HepG2 (cell line): ENCODE data around the gene DEDD2. TPM values are rescaled to one million over a fixed set of nuclear protein-coding genes. Genes with fewer than 3 reads are reported as not detected.

Experiments
- ATAC-seq: fragments of 200-7000 bp; cut with Tn5 transposase; 3 replicates; pipeline ENCODE4 v1.9.1; 2020; ENCODE audit warnings: mild to moderate bottlenecking, moderate library complexity
- BruUV-seq: library from RNA; stranded (reverse); fragments of 400-500 nt; replicated peaks from 2 replicates; lab custom pipeline; 2021; lab: Mats Ljungman, UMichigan
- CTCF ChIA-PET: fragments of 300-600 bp; formaldehyde crosslinking; extraction: SDS; loops from one replicate; lab custom pipeline; 2021; ENCODE audit warnings: low total read pairs, inconsistent platforms, low intra/inter-chr PET ratio; lab: Yijun Ruan, JAX
- POLR2A ChIA-PET: fragments of 350-600 bp; sonication (Branson Sonifier 250); formaldehyde crosslinking; loops from one replicate; lab custom pipeline; 2020; ENCODE audit warnings: antibody characterized with exemption, inconsistent platforms; lab: Yijun Ruan, JAX
- DNase-seq: peaks from one replicate; pipeline ENCODE4 v3.0.0-alpha.2; 2015; ENCODE audit warnings: low spot score
- FAIRE-seq: peaks from 3 replicates; lab custom pipeline; 2011; peaks lifted over from hg19 to GRCh38; lab: Jason Lieb, UNC
- H2AFZ ChIP-seq: one replicate; pipeline ENCODE4 v1.6.1; 2011; ENCODE audit warnings: low read length, inconsistent platforms
- H3K27ac ChIP-seq: fragments of 300-600 bp; 3 replicates; pipeline ENCODE4 v1.8.0; 2011; ENCODE audit warnings: mixed run types, mild to moderate bottlenecking, mixed read lengths, low read length, inconsistent platforms; ENCODE audit not compliant: insufficient read depth; ENCODE audit errors: extremely low read length
- H3K27me3 ChIP-seq, 2 experiments: fragments of 200-600 bp in 1 of 2; 2 replicates in 1 of 2; 3 replicates in 1 of 2; pipeline versions ENCODE4 v1.6.0 to v1.8.0; 2011; ENCODE audit warnings: low read length in 2 of 2, mild to moderate bottlenecking in 2 of 2, moderate library complexity in 2 of 2, inconsistent platforms in 1 of 2; ENCODE audit not compliant: insufficient read depth in 2 of 2, control insufficient read depth in 1 of 2
- H3K36me3 ChIP-seq, 2 experiments: fragments of 200-600 bp in 1 of 2; replicated peaks in 1 of 2; 2 replicates in 1 of 2; 3 replicates in 1 of 2; pipeline versions ENCODE4 v1.5.1 to v1.8.0; 2011; ENCODE audit warnings: low read length in 2 of 2, inconsistent platforms in 1 of 2; ENCODE audit not compliant: insufficient read depth in 2 of 2, control insufficient read depth in 1 of 2
- H3K4me1 ChIP-seq: 2 replicates; pipeline ENCODE4 v1.5.1; 2012; ENCODE audit warnings: low read length, inconsistent platforms; ENCODE audit not compliant: insufficient read depth
- H3K4me2 ChIP-seq: 2 replicates; pipeline ENCODE4 v1.6.0; 2011; ENCODE audit warnings: low read depth, low read length, inconsistent platforms
- H3K4me3 ChIP-seq, 3 experiments: fragments of 200-600 bp in 1 of 3; sonication (generic), shearing (Covaris generic) in 1 of 3; replicated peaks in 1 of 3; 2 replicates each; pipeline ENCODE4 v1.5.1; 2011 to 2016; ENCODE audit warnings: low read length in 3 of 3, inconsistent platforms in 2 of 3, low read depth in 2 of 3, mild to moderate bottlenecking in 2 of 3, control low read depth in 1 of 3, mixed read lengths in 1 of 3; ENCODE audit not compliant: insufficient read depth in 1 of 3
- H3K79me2 ChIP-seq: one replicate; pipeline ENCODE4 v1.6.1; 2011; ENCODE audit warnings: low read length, inconsistent platforms; ENCODE audit not compliant: insufficient read depth
- H3K9ac ChIP-seq: 2 replicates; pipeline ENCODE4 v1.6.0; 2011; ENCODE audit warnings: mild to moderate bottlenecking, low read depth, low read length, inconsistent platforms; ENCODE audit not compliant: insufficient read depth
- H3K9me3 ChIP-seq: 2 replicates; pipeline ENCODE4 v1.5.1; 2012; ENCODE audit warnings: mild to moderate bottlenecking, low read length
- H4K20me1 ChIP-seq: 2 replicates; pipeline ENCODE4 v1.6.0; 2011; ENCODE audit warnings: inconsistent platforms, mild to moderate bottlenecking, low read length, moderate library complexity; ENCODE audit not compliant: insufficient read depth
- HDAC2 ChIP-seq: sonication (generic); formaldehyde crosslinking; IDR thresholded peaks from 2 replicates; pipeline ENCODE4 v1.4.0; 2020; ENCODE audit warnings: missing genetic modification reagents
- SNAPC4 ChIP-seq: sonication (generic); formaldehyde crosslinking; IDR thresholded peaks from 2 replicates; pipeline ENCODE4 v1.4.0; 2020; ENCODE audit warnings: mild to moderate bottlenecking, missing genetic modification reagents
- ZNF891 ChIP-seq: sonication (generic); formaldehyde crosslinking; IDR thresholded peaks from 2 replicates; pipeline ENCODE4 v1.5.0; 2020; ENCODE audit warnings: mild to moderate bottlenecking, missing genetic modification reagents
- WGBS: methylation state at CpG from one replicate; pipeline ENCODE4 v1.1.6; 2017; ENCODE audit warnings: low lambda C conversion rate; 5-methylcytosine and 5-hydroxymethylcytosine counted together
- in situ Hi-C: cut with HindIII; loops from 2 replicates; pipeline ENCODE4 v1.10.0; 2017; ENCODE audit warnings: low pct_unique_long_range_greater_than_20kb; ENCODE audit not compliant: extremely low pct_ligation_motif_present
- intact Hi-C: fragments of 100-400 bp; cut with micrococcal nuclease; formaldehyde crosslinking; loops from one replicate; pipeline ENCODE4 v1.10.0; 2022; ENCODE audit not compliant: unreplicated experiment
- polyA plus RNA-seq, 8 experiments: library from polyadenylated mRNA; depleted of rRNA in 3 of 8; stranded (reverse) in 7 of 8; unstranded in 1 of 8; fragments of >200 nt; fragmentation: Illumina TruSeq in 4 of 8; extraction: Trizol in 4 of 8; gene quantifications; 2 replicates each; pipeline versions ENCODE4 v1.2.1 to v1.2.3, GENCODE V29; 2011 to 2016; ENCODE audit warnings: low read depth in 4 of 8, missing spikeins in 1 of 8, mixed read lengths in 1 of 8; ENCODE audit not compliant: insufficient read depth in 1 of 8
- total RNA-seq, 5 experiments: library from RNA; depleted of rRNA; stranded (reverse); fragments of >200 nt; fragmentation: Illumina TruSeq; extraction: Trizol; gene quantifications; 2 replicates each; pipeline ENCODE4 v1.2.3, GENCODE V29; 2016; ENCODE audit warnings: low read depth in 1 of 5

DEDD2 gene
- total and polyA plus RNA-seq, 2 of the 13 experiments (the other 11 are each of a cell fraction or from before 2014, with no cell fraction given): 19.2 to 24.7 TPM

- no peak overlapping the region for H2AFZ ChIP-seq
- peaks cover 57% of the 10 kb centered on the region for H3K4me1 ChIP-seq
- intact Hi-C loops (loop anchor here (2.0 kb wide), 1 partner anchor 38 kb away; no protein-coding TSS in a partner anchor), in situ Hi-C loops (no loop called here)
- ChIA-PET POLR2A (interaction anchor here (1.0 to 6.6 kb wide), 8 partner anchors 8 to 57 kb away, joined by 3 to 117 read pairs (median 6); partner anchors contain the start of genes PAFAH1B3 and PRR19), CTCF (interaction anchor here (1.1 to 4.3 kb wide), 5 partner anchors 34 to 51 kb away, joined by 3 to 34 read pairs (median 6); no protein-coding TSS in a partner anchor)
- DNase-seq: no peak
- no peak for ATAC-seq
- H3K36me3 ChIP-seq: peaks cover 7 to 20% of the 10 kb centered on the region in 2 experiments; a peak in 3 of 5 replicates
- H3K4me3 ChIP-seq: peak overlapping the region in 1 of 3 experiments; percentile 51; a peak in 2 of 6 replicates
- H3K27me3 ChIP-seq: no peaks in the 10 kb centered on the region; a peak in 1 of 5 replicates
- H3K79me2 ChIP-seq: peaks cover 22% of the 10 kb centered on the region
- H4K20me1 ChIP-seq: peaks cover 21% of the 10 kb centered on the region; the same call in 1 of the 2 replicates
- H3K27ac ChIP-seq: no peak overlapping the region
- WGBS: 78% methylated on average over 10 of the region's 10 CpGs
- H3K9me3 ChIP-seq: no peaks in the 10 kb centered on the region
- peak overlapping the region; percentile 44 for H3K9ac ChIP-seq
- no TSS peak for BruUV-seq
- FAIRE-seq: no peak
- peak; percentile 1; the same call in 1 of the 2 replicates for TF ChIP-seq SNAPC4 (CRISPR knock-in tag)
- 0 out of 2 replicates have a peak, but pooled peaks have one; percentile 0 for TF ChIP-seq ZNF891 (CRISPR knock-in tag)
- no peak for TF ChIP-seq HDAC2 (CRISPR knock-in tag)
- peak overlapping the region; percentile 94 for H3K4me2 ChIP-seq
These were observed 27.8 kb upstream of the DEDD2 start for GRCh38 chr19:42245231-42245630.
